A549 (cell line): ENCODE data around the gene TEAD4. TPM values are rescaled to one million over a fixed set of nuclear protein-coding genes. Genes with fewer than 3 reads are reported as not detected.

Experiments
- ATAC-seq, 2 experiments: fragments of 200-7000 bp in 1 of 2; fragments of >200 bp in 1 of 2; cut with Nextera tagmentation in 1 of 2; cut with Tn5 transposase in 1 of 2; 3 replicates each; pipeline versions ENCODE4 v1.8.0 to v1.9.1; 2018 to 2020; ENCODE audit warnings: mild to moderate bottlenecking in 1 of 2, moderate library complexity in 1 of 2
- CTCF ChIA-PET: fragments of 300-600 bp; sonication (Branson Sonifier 250); formaldehyde crosslinking; extraction: SDS; loops from one replicate; lab custom pipeline; 2021; ENCODE audit warnings: antibody characterized with exemption, inconsistent platforms; lab: Yijun Ruan, JAX
- POLR2A ChIA-PET: fragments of 350-600 bp; formaldehyde crosslinking; extraction: SDS; loops from one replicate; lab custom pipeline; 2021; ENCODE audit warnings: antibody characterized with exemption, inconsistent platforms; lab: Yijun Ruan, JAX
- DNase-seq, 2 experiments: peaks; one replicate each; pipeline versions ENCODE4 v3.0.0 to v3.0.0-alpha.2; 2011 to 2016; ENCODE audit warnings: low read depth in 1 of 2, low spot score in 1 of 2
- FAIRE-seq: peaks from 2 replicates; lab custom pipeline; 2011; peaks lifted over from hg19 to GRCh38; lab: Jason Lieb, UNC
- H3K27ac ChIP-seq, 2 experiments: fragments of >200 bp; sonication (Bioruptor Twin); formaldehyde crosslinking; 3 replicates each; pipeline ENCODE4 v1.5.1; 2016 to 2017
- H3K4me1 ChIP-seq: fragments of >200 bp; sonication (Bioruptor Twin); formaldehyde crosslinking; 3 replicates; pipeline ENCODE4 v1.6.1; 2016
- H3K4me2 ChIP-seq: fragments of >200 bp; sonication (Bioruptor Twin); formaldehyde crosslinking; 3 replicates; pipeline ENCODE4 v1.6.1; 2016
- H3K4me3 ChIP-seq: fragments of >200 bp; sonication (Bioruptor Twin); formaldehyde crosslinking; 3 replicates; pipeline ENCODE4 v1.5.1; 2016
- H3K9me3 ChIP-seq: fragments of >200 bp; sonication (Bioruptor Twin); formaldehyde crosslinking; 3 replicates; pipeline ENCODE4 v1.6.1; 2016
- CBX2 ChIP-seq: fragments of 200-600 bp; sonication (generic); IDR thresholded peaks from 2 replicates; pipeline ENCODE4 v1.6.1; 2016; ENCODE audit warnings: low read depth, mild to moderate bottlenecking, borderline replicate concordance
- CBX8 ChIP-seq: fragments of 200-600 bp; sonication (generic); IDR thresholded peaks from 2 replicates; pipeline ENCODE4 v1.6.1; 2016
- CEBPB ChIP-seq, 2 experiments: fragments of >200 bp in 1 of 2; sonication (Bioruptor Twin) in 1 of 2; formaldehyde crosslinking in 1 of 2; IDR thresholded peaks; 2 replicates each; pipeline ENCODE4 v1.6.1; 2012 to 2016
- EHF ChIP-seq: fragments of 250-450 bp; sonication (Bioruptor Pico); IDR thresholded peaks from 2 replicates; pipeline ENCODE4 v1.5.0; 2020; ENCODE audit warnings: mild to moderate bottlenecking
- EHMT2 ChIP-seq: fragments of 200-600 bp; sonication (generic); IDR thresholded peaks from 2 replicates; pipeline ENCODE4 v1.6.1; 2016; ENCODE audit warnings: antibody characterized with exemption, low read depth, mild to moderate bottlenecking, moderate library complexity
- ESRRA ChIP-seq: fragments of 150-350 bp; IDR thresholded peaks from 2 replicates; pipeline ENCODE4 v1.6.1; 2014; ENCODE audit warnings: mild to moderate bottlenecking, low read length, borderline replicate concordance
- FOXS1 ChIP-seq: fragments of 250-450 bp; sonication (Bioruptor Pico); IDR thresholded peaks from 2 replicates; pipeline ENCODE4 v1.5.0; 2020; ENCODE audit warnings: mild to moderate bottlenecking, moderate library complexity
- HDAC2 ChIP-seq: fragments of 200-600 bp; sonication (generic); IDR thresholded peaks from 2 replicates; pipeline ENCODE4 v1.6.1; 2016
- HEYL ChIP-seq: fragments of 250-450 bp; sonication (Bioruptor Pico); IDR thresholded peaks from 2 replicates; pipeline ENCODE4 v1.8.0; 2021; ENCODE audit warnings: mild to moderate bottlenecking, moderate library complexity
- HOXB13 ChIP-seq: fragments of 250-450 bp; sonication (Bioruptor Pico); IDR thresholded peaks from 2 replicates; pipeline ENCODE4 v1.5.0; 2020; ENCODE audit warnings: low read depth, mild to moderate bottlenecking, moderate library complexity
- JUNB ChIP-seq: fragments of >200 bp; sonication (Bioruptor Twin); formaldehyde crosslinking; IDR thresholded peaks from 2 replicates; pipeline ENCODE4 v1.6.1; 2016
- KDM1A ChIP-seq: fragments of 200-600 bp; sonication (generic); IDR thresholded peaks from 2 replicates; pipeline ENCODE4 v1.6.1; 2016; ENCODE audit warnings: low read depth, mild to moderate bottlenecking
- MAFK ChIP-seq: fragments of 450-650 bp; IDR thresholded peaks from 2 replicates; pipeline ENCODE4 v1.6.1; 2014; ENCODE audit not compliant: partially characterized antibody
- NFE2L2 ChIP-seq: fragments of 150-350 bp; conservative IDR thresholded peaks from 2 replicates; pipeline ENCODE4 v1.6.1; 2014; ENCODE audit warnings: low read length
- NPAS2 ChIP-seq: fragments of 250-450 bp; sonication (Bioruptor Pico); IDR thresholded peaks from 2 replicates; pipeline ENCODE4 v1.8.0; 2022; ENCODE audit warnings: mild to moderate bottlenecking, moderate library complexity, borderline replicate concordance
- POLR2A ChIP-seq: IDR thresholded peaks from 2 replicates; pipeline ENCODE4 v1.6.1; 2012; ENCODE audit warnings: mild to moderate bottlenecking, low read length
- POLR2AphosphoS2 ChIP-seq: conservative IDR thresholded peaks from 2 replicates; pipeline ENCODE4 v1.6.1; 2012; ENCODE audit warnings: low read length, improper control_type of control experiment, inconsistent platforms
- RARB ChIP-seq: fragments of 250-450 bp; sonication (Bioruptor Pico); IDR thresholded peaks from 2 replicates; pipeline ENCODE4 v1.8.0; 2021; ENCODE audit warnings: mild to moderate bottlenecking, moderate library complexity
- RCOR1 ChIP-seq: fragments of 150-350 bp; IDR thresholded peaks from 2 replicates; pipeline ENCODE4 v1.6.1; 2014; ENCODE audit warnings: antibody characterized with exemption, low read length, low read depth
- RFX5 ChIP-seq: fragments of 450-650 bp; IDR thresholded peaks from 2 replicates; pipeline ENCODE4 v1.7.1; 2014; ENCODE audit warnings: antibody characterized with exemption, mild to moderate bottlenecking, moderate library complexity
- RNF2 ChIP-seq: fragments of 200-600 bp; sonication (generic); IDR thresholded peaks from 2 replicates; pipeline ENCODE4 v1.6.1; 2016; ENCODE audit warnings: low read depth, mild to moderate bottlenecking, antibody characterized with exemption, moderate library complexity, borderline replicate concordance
- SREBF2 ChIP-seq: fragments of 450-650 bp; IDR thresholded peaks from 2 replicates; pipeline ENCODE4 v1.6.1; 2014; ENCODE audit warnings: mild to moderate bottlenecking, moderate library complexity
- WGBS: methylation state at CpG from one replicate; pipeline ENCODE4 v1.1.6; 2017; ENCODE audit errors: missing lambda C conversion rate; 5-methylcytosine and 5-hydroxymethylcytosine counted together
- polyA plus RNA-seq, 4 experiments: library from polyadenylated mRNA; depleted of rRNA in 3 of 4; stranded (reverse); fragments of >200 nt; fragmentation: RNase III in 1 of 4; extraction: RNeasy Plus Mini Kit Qiagen cat#74134 plus additional on column Dnase treatment in 1 of 4; gene quantifications; 2 replicates in 3 of 4; 3 replicates in 1 of 4; pipeline ENCODE4 v1.2.3, GENCODE V29; 2011 to 2017
- TF ChIP-seq, protein P1 (sequence below): IDR thresholded peaks from 2 replicates; pipeline ENCODE4 v1.6.1; 2012
- TF ChIP-seq, protein P2 (sequence below): fragments of >200 bp; sonication (Bioruptor Twin); formaldehyde crosslinking; IDR thresholded peaks from 3 replicates; pipeline ENCODE4 v1.6.1; 2016
- TF ChIP-seq, protein P3 (sequence below): fragments of >200 bp; sonication (Bioruptor Twin); formaldehyde crosslinking; IDR thresholded peaks from 2 replicates; pipeline ENCODE4 v1.6.1; 2016
- TF ChIP-seq, protein P4 (sequence below): IDR thresholded peaks from 2 replicates; pipeline ENCODE4 v1.6.1; 2012; ENCODE audit warnings: low read depth, borderline replicate concordance
- TF ChIP-seq, protein P5 (sequence below): fragments of >200 bp; sonication (Bioruptor Twin); formaldehyde crosslinking; IDR thresholded peaks from 3 replicates; pipeline ENCODE4 v1.5.1; 2016
- TF ChIP-seq, protein P6 (sequence below): fragments of 450-650 bp; IDR thresholded peaks from 2 replicates; pipeline ENCODE4 v1.6.1; 2014; ENCODE audit warnings: antibody characterized with exemption
- TF ChIP-seq, protein P7 (sequence below): fragments of 150-350 bp; IDR thresholded peaks from 2 replicates; pipeline ENCODE4 v1.6.1; 2014; ENCODE audit warnings: low read depth, mild to moderate bottlenecking, low read length

TEAD4 gene
- polyA plus RNA-seq, 2 of the 4 experiments (the other 2 are of a cell fraction): 22.6 to 31.8 TPM

DNA sequence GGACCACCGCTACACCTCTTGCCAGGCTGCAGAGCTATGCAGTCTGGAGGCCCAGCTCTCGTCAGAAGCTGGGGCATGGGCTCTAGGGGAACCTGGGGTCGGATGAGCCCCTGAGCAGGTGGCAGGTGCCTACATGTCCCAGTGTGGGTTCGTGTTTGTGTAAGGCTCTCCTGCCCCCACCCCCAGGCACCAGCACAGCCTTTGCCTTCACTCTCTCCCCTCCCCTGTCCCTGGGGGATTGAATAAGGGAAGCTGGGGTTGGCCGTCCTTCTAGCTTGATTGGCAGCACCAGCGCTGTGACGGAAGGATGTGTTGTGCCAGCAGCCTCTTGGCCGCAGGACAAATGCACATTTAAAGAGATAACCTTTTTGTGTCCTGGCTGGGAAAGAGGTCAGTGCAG is 83.2 kb downstream of the TEAD4 start (continued):
- no peak for TF ChIP-seq HOXB13 (CRISPR knock-in tag)
- TF ChIP-seq RFX5: no peak
- no peak for TF ChIP-seq KDM1A
- no peak for TF ChIP-seq HDAC2
- TF ChIP-seq, protein P1, sequence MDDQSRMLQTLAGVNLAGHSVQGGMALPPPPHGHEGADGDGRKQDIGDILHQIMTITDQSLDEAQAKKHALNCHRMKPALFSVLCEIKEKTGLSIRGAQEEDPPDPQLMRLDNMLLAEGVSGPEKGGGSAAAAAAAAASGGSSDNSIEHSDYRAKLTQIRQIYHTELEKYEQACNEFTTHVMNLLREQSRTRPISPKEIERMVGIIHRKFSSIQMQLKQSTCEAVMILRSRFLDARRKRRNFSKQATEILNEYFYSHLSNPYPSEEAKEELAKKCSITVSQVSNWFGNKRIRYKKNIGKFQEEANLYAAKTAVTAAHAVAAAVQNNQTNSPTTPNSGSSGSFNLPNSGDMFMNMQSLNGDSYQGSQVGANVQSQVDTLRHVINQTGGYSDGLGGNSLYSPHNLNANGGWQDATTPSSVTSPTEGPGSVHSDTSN: no peak
- no peak for TF ChIP-seq EHF (CRISPR knock-in tag)
- no peak for TF ChIP-seq SREBF2
- no peak for TF ChIP-seq RCOR1
- TF ChIP-seq HEYL (CRISPR knock-in tag): no peak
- TF ChIP-seq POLR2A: no peak

DNA sequence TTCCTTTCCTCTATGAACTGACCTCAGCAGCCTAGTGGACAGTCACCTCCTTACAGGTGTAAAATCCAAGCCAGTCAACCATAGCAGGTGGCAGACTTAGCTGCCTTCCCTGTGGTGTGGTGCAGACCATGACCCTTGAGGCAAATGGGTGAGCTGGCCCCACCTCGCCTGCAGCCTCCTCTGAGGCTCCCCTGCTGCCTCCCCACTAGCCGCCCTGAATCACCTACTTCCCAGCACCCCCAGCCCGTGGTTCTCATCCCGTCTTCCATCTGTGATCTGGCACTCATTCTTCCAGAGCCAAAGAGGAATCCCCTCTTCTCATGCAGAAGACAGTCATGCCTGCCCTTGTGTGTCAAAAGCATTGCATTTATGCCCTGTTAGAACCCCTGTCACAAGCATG is 83.6 kb downstream of the TEAD4 start:
- FAIRE-seq (no peak), ATAC-seq (no peak), DNase-seq (no peak)
- Histone ChIP-seq H3K27ac (no peak overlapping the region), H3K4me1 (no peaks in the 10 kb centered on the region), H3K4me2 (no peak overlapping the region), H3K4me3 (no peak overlapping the region), H3K9me3 (no peaks in the 10 kb centered on the region)
- TF ChIP-seq POLR2AphosphoS2 (no peak), POLR2A (no peak), CBX2 (no peak), MAFK (no peak)
- TF ChIP-seq, protein P2, sequence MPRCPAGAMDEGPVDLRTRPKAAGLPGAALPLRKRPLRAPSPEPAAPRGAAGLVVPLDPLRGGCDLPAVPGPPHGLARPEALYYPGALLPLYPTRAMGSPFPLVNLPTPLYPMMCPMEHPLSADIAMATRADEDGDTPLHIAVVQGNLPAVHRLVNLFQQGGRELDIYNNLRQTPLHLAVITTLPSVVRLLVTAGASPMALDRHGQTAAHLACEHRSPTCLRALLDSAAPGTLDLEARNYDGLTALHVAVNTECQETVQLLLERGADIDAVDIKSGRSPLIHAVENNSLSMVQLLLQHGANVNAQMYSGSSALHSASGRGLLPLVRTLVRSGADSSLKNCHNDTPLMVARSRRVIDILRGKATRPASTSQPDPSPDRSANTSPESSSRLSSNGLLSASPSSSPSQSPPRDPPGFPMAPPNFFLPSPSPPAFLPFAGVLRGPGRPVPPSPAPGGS: no peak
- TF ChIP-seq, protein P3, sequence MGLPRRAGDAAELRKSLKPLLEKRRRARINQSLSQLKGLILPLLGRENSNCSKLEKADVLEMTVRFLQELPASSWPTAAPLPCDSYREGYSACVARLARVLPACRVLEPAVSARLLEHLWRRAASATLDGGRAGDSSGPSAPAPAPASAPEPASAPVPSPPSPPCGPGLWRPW: no peak
- TF ChIP-seq, protein P4, sequence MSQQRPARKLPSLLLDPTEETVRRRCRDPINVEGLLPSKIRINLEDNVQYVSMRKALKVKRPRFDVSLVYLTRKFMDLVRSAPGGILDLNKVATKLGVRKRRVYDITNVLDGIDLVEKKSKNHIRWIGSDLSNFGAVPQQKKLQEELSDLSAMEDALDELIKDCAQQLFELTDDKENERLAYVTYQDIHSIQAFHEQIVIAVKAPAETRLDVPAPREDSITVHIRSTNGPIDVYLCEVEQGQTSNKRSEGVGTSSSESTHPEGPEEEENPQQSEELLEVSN: no peak
- WGBS: 88% methylated on average over 4 of the region's 4 CpGs
- POLR2A ChIA-PET: no interaction called here
- CTCF ChIA-PET: interaction anchor here (0.8 to 2.5 kb wide), 15 partner anchors 9 to 235 kb away, joined by 3 to 13 read pairs (median 4); partner anchors contain the start of gene ITFG2

DNA sequence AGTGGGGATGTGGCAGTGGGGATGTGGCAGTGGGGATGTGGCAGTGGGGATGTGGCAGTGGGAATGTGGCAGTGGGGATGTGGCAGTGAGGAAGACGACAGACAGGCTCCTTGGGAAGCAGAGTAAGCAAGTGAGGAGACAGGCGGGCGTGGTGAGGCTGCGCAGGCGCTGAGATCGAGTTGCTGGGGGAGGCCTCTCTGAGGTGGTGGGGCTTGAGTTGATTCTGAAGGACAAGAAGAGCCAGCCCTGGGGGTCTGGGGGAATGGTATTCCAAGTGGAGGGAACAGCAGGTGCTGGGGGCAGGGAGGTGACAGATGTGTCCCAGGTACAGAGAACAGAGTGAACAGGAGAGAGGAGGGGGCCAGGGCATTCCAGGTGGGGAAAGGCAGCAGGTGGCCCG is 84.2 kb downstream of the TEAD4 start:
- TF ChIP-seq JUNB (no peak), EHMT2 (no peak), FOXS1 (CRISPR knock-in tag) (no peak), NPAS2 (CRISPR knock-in tag) (no peak), CEBPB (IDR thresholded peaks at IDR 0.05) (no peak), MAFK (no peak), HDAC2 (no peak), HOXB13 (CRISPR knock-in tag) (no peak), ESRRA (no peak), POLR2AphosphoS2 (no peak), NFE2L2 (no peak), RARB (no peak), EHF (CRISPR knock-in tag) (no peak), RNF2 (no peak), CBX8 (no peak)
- TF ChIP-seq, protein P5, sequence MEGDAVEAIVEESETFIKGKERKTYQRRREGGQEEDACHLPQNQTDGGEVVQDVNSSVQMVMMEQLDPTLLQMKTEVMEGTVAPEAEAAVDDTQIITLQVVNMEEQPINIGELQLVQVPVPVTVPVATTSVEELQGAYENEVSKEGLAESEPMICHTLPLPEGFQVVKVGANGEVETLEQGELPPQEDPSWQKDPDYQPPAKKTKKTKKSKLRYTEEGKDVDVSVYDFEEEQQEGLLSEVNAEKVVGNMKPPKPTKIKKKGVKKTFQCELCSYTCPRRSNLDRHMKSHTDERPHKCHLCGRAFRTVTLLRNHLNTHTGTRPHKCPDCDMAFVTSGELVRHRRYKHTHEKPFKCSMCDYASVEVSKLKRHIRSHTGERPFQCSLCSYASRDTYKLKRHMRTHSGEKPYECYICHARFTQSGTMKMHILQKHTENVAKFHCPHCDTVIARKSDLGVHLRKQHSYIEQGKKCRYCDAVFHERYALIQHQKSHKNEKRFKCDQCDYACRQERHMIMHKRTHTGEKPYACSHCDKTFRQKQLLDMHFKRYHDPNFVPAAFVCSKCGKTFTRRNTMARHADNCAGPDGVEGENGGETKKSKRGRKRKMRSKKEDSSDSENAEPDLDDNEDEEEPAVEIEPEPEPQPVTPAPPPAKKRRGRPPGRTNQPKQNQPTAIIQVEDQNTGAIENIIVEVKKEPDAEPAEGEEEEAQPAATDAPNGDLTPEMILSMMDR: no peak
- TF ChIP-seq, protein P6, sequence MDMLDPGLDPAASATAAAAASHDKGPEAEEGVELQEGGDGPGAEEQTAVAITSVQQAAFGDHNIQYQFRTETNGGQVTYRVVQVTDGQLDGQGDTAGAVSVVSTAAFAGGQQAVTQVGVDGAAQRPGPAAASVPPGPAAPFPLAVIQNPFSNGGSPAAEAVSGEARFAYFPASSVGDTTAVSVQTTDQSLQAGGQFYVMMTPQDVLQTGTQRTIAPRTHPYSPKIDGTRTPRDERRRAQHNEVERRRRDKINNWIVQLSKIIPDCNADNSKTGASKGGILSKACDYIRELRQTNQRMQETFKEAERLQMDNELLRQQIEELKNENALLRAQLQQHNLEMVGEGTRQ: no peak
- TF ChIP-seq, protein P7, sequence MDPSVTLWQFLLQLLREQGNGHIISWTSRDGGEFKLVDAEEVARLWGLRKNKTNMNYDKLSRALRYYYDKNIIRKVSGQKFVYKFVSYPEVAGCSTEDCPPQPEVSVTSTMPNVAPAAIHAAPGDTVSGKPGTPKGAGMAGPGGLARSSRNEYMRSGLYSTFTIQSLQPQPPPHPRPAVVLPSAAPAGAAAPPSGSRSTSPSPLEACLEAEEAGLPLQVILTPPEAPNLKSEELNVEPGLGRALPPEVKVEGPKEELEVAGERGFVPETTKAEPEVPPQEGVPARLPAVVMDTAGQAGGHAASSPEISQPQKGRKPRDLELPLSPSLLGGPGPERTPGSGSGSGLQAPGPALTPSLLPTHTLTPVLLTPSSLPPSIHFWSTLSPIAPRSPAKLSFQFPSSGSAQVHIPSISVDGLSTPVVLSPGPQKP: no peak
- TF ChIP-seq, all 56 proteins: peak for 0
- no peak overlapping the region for H3K4me3 ChIP-seq
- no peak overlapping the region for H3K4me2 ChIP-seq
- ATAC-seq (no peak), DNase-seq (no peak), FAIRE-seq (no peak)
- H3K27ac ChIP-seq: no peak overlapping the region
- WGBS: 88% methylated on average over 7 of the region's 7 CpGs
- POLR2A ChIA-PET: no interaction called here
- no peaks in the 10 kb centered on the region for H3K4me1 ChIP-seq
- CTCF ChIA-PET: interaction anchor here (1.7 to 2.5 kb wide), 2 partner anchors 29 to 158 kb away, joined by 4 to 12 read pairs; no protein-coding TSS in a partner anchor
- no peaks in the 10 kb centered on the region for H3K9me3 ChIP-seq
